Stomach smooth muscle (tissue), 2 donors: ENCODE data around the gene SNX5.
A peak's percentile ranks its signal among the peaks of the same experiment; 100 is the strongest.

Source experiments
- H3K27ac ChIP-seq: one replicate; pipeline ENCODE4 v1.7.0; 2013; ENCODE audit warnings: mild to moderate bottlenecking, low read length, inconsistent platforms
- H3K27me3 ChIP-seq, 2 donors: one replicate each; pipeline ENCODE4 v1.7.0; 2013; ENCODE audit warnings: low read length in 2 of 2; ENCODE audit not compliant: insufficient read depth in 2 of 2, control insufficient read depth in 1 of 2
- H3K36me3 ChIP-seq, 2 donors: one replicate each; pipeline ENCODE4 v1.7.0; 2013; ENCODE audit warnings: low read length in 2 of 2; ENCODE audit not compliant: control insufficient read depth in 2 of 2, insufficient read depth in 2 of 2
- H3K4me1 ChIP-seq: one replicate; pipeline ENCODE4 v1.7.0; 2013; ENCODE audit warnings: low read length; ENCODE audit not compliant: control insufficient read depth, insufficient read depth
- H3K4me3 ChIP-seq, 2 donors: one replicate each; pipeline ENCODE4 v1.7.0; 2013; ENCODE audit warnings: low read length in 2 of 2
- H3K9ac ChIP-seq, 2 donors: one replicate each; pipeline ENCODE4 v1.7.0; 2013; ENCODE audit warnings: low read length in 2 of 2, mild to moderate bottlenecking in 1 of 2
- H3K9me3 ChIP-seq, 2 donors: one replicate each; pipeline ENCODE4 v1.7.0; 2013; ENCODE audit warnings: low read length in 2 of 2; ENCODE audit not compliant: control insufficient read depth in 2 of 2
- donor health status: healthy.
- donor health status: Pancreatic carcinoma.

Gene SNX5

GRCh38 chr20:18005990-18006364 is 37.4 kb upstream of the SNX5 start:
- Histone ChIP-seq H3K27me3 (no peaks in the 10 kb centered on the region), H3K4me3 (no peak overlapping the region), H3K9ac (no peak overlapping the region), H3K4me1 (peaks cover 25% of the 10 kb centered on the region), H3K27ac (no peak overlapping the region), H3K36me3 (no peaks in the 10 kb centered on the region), H3K9me3 (no peaks in the 10 kb centered on the region)

- Histone ChIP-seq H3K27me3 (no peaks in the 10 kb centered on the region), H3K4me1 (peaks cover 25% of the 10 kb centered on the region), H3K36me3 (no peaks in the 10 kb centered on the region), H3K9me3 (no peaks in the 10 kb centered on the region), H3K27ac (no peak overlapping the region), H3K4me3 (no peak overlapping the region), H3K9ac (no peak overlapping the region)
These were observed 36.8 kb upstream of the SNX5 start for GRCh38 chr20:18005170-18005989.

- H3K36me3 ChIP-seq, result no peaks in the 10 kb centered on the region
- no peaks in the 10 kb centered on the region for H3K9me3 ChIP-seq
- no peak overlapping the region for H3K4me3 ChIP-seq
- H3K27ac ChIP-seq, result no peak overlapping the region
- no peak overlapping the region for H3K9ac ChIP-seq
- no peaks in the 10 kb centered on the region for H3K27me3 ChIP-seq
- peaks cover 25% of the 10 kb centered on the region for H3K4me1 ChIP-seq
These were observed 35.9 kb upstream of the SNX5 start for GRCh38 chr20:18004384-18005031.

- H3K9me3 ChIP-seq, result no peaks in the 10 kb centered on the region
- H3K4me3 ChIP-seq, result no peak overlapping the region
- no peaks in the 10 kb centered on the region for H3K36me3 ChIP-seq
- H3K9ac ChIP-seq, result no peak overlapping the region
- no peaks in the 10 kb centered on the region for H3K27me3 ChIP-seq
- H3K4me1 ChIP-seq, result peaks cover 25% of the 10 kb centered on the region
- no peak overlapping the region for H3K27ac ChIP-seq
These were observed 35.3 kb upstream of the SNX5 start for GRCh38 chr20:18003897-18004296.

GRCh38 chr20:18001131-18001921 is 32.7 kb upstream of the SNX5 start:
- no peaks in the 10 kb centered on the region for H3K36me3 ChIP-seq
- H3K9me3 ChIP-seq, result no peaks in the 10 kb centered on the region
- H3K27ac ChIP-seq, result no peak overlapping the region
- no peaks in the 10 kb centered on the region for H3K27me3 ChIP-seq
- no peak overlapping the region for H3K9ac ChIP-seq
- H3K4me1 ChIP-seq, result peaks cover 11% of the 10 kb centered on the region
- no peak overlapping the region for H3K4me3 ChIP-seq

- Histone ChIP-seq H3K4me1 (peaks cover 7% of the 10 kb centered on the region), H3K4me3 (no peak overlapping the region), H3K9me3 (no peaks in the 10 kb centered on the region), H3K27me3 (no peaks in the 10 kb centered on the region), H3K27ac (no peak overlapping the region), H3K36me3 (no peaks in the 10 kb centered on the region), H3K9ac (no peak overlapping the region)
These were observed 31.0 kb upstream of the SNX5 start for GRCh38 chr20:17999566-17999965.

GRCh38 chr20:17998446-17998845 is 29.9 kb upstream of the SNX5 start:
- H3K4me3 ChIP-seq, result no peak overlapping the region
- H3K27ac ChIP-seq, result no peak overlapping the region
- no peaks in the 10 kb centered on the region for H3K27me3 ChIP-seq
- H3K9me3 ChIP-seq, result no peaks in the 10 kb centered on the region
- no peaks in the 10 kb centered on the region for H3K36me3 ChIP-seq
- no peak overlapping the region for H3K9ac ChIP-seq
- peaks cover 5% of the 10 kb centered on the region for H3K4me1 ChIP-seq

GRCh38 chr20:17995967-17996819 is 27.6 kb upstream of the SNX5 start:
- H3K36me3 ChIP-seq, result no peaks in the 10 kb centered on the region
- peak overlapping the region; percentile 21 to 36 for H3K9ac ChIP-seq
- H3K4me3 ChIP-seq, result peak overlapping the region in 1 of 2 donors; percentile 29
- H3K27me3 ChIP-seq, result no peaks in the 10 kb centered on the region
- peaks cover 2% of the 10 kb centered on the region for H3K4me1 ChIP-seq
- no peaks in the 10 kb centered on the region for H3K9me3 ChIP-seq
- no peak overlapping the region for H3K27ac ChIP-seq

GRCh38 chr20:17993546-17993945 is 25.0 kb upstream of the SNX5 start:
- no peaks in the 10 kb centered on the region for H3K27me3 ChIP-seq
- H3K4me3 ChIP-seq, result no peak overlapping the region
- no peak overlapping the region for H3K27ac ChIP-seq
- H3K36me3 ChIP-seq, result peaks cover 0 to 9% of the 10 kb centered on the region in 2 donors
- no peaks in the 10 kb centered on the region for H3K9me3 ChIP-seq
- no peak overlapping the region for H3K9ac ChIP-seq
- peaks cover 2% of the 10 kb centered on the region for H3K4me1 ChIP-seq

- no peaks in the 10 kb centered on the region for H3K27me3 ChIP-seq
- no peak overlapping the region for H3K9ac ChIP-seq
- H3K27ac ChIP-seq, result no peak overlapping the region
- H3K36me3 ChIP-seq, result peaks cover 0 to 9% of the 10 kb centered on the region in 2 donors
- no peak overlapping the region for H3K4me3 ChIP-seq
- H3K4me1 ChIP-seq, result peaks cover 2% of the 10 kb centered on the region
- H3K9me3 ChIP-seq, result no peaks in the 10 kb centered on the region
These were observed 24.4 kb upstream of the SNX5 start for GRCh38 chr20:17992847-17993513.
